H1 (cell line): ENCODE results near the gene NUP58. TPM values are rescaled to one million over a fixed set of nuclear protein-coding genes. Genes with fewer than 3 reads are reported as not detected.

Experiments
- CTCF ChIA-PET: fragments of 300-600 bp; sonication (Branson Sonifier 250); formaldehyde crosslinking; loops from one replicate; lab custom pipeline; 2021; ENCODE audit not compliant: partially characterized antibody; lab: Charles Lee
- POLR2A ChIA-PET: fragments of 300-600 bp; sonication (Branson Sonifier 250); formaldehyde crosslinking; loops from one replicate; lab custom pipeline; 2021; ENCODE audit warnings: inconsistent platforms; ENCODE audit not compliant: partially characterized antibody; lab: Charles Lee
- DNase-seq, 2 experiments: peaks; one replicate each; pipeline versions ENCODE4 v3.0.0 to v3.0.0-alpha.2; 2010 to 2022; ENCODE audit warnings: low spot score in 2 of 2, low read depth in 1 of 2, mixed read lengths in 1 of 2
- FAIRE-seq: peaks from 2 replicates; lab custom pipeline; 2011; peaks lifted over from hg19 to GRCh38; lab: Jason Lieb, UNC
- H2AFZ ChIP-seq: 2 replicates; pipeline ENCODE4 v1.8.1; 2012; ENCODE audit warnings: low read length, inconsistent platforms
- H2AK5ac ChIP-seq: 2 replicates; pipeline ENCODE4 v1.6.1; 2013; ENCODE audit warnings: low read depth, low read length
- H2BK120ac ChIP-seq: replicated peaks from 2 replicates; pipeline ENCODE3; 2013; ENCODE audit warnings: low read depth, low read length, inconsistent platforms
- H2BK12ac ChIP-seq: 2 replicates; pipeline ENCODE4 v1.6.1; 2013; ENCODE audit warnings: low read depth, low read length
- H2BK15ac ChIP-seq: 2 replicates; pipeline ENCODE4 v1.6.1; 2013; ENCODE audit warnings: low read length
- H2BK20ac ChIP-seq: 2 replicates; pipeline ENCODE4 v1.6.1; 2013; ENCODE audit warnings: low read length
- H2BK5ac ChIP-seq: 2 replicates; pipeline ENCODE4 v1.6.1; 2013; ENCODE audit warnings: low read depth, low read length
- H3K14ac ChIP-seq: 2 replicates; pipeline ENCODE4 v1.6.1; 2013; ENCODE audit warnings: inconsistent platforms; ENCODE audit not compliant: insufficient read length
- H3K18ac ChIP-seq: 2 replicates; pipeline ENCODE4 v1.6.1; 2013; ENCODE audit warnings: low read length; ENCODE audit errors: extremely low read depth
- H3K23ac ChIP-seq: 2 replicates; pipeline ENCODE4 v1.6.1; 2013; ENCODE audit warnings: inconsistent platforms; ENCODE audit not compliant: insufficient read length
- H3K23me2 ChIP-seq: 2 replicates; pipeline ENCODE4 v1.6.1; 2013; ENCODE audit warnings: low read depth, low read length
- H3K27ac ChIP-seq: 2 replicates; pipeline ENCODE4 v1.6.1; 2011; ENCODE audit warnings: low read depth, low read length, inconsistent platforms
- H3K27me3 ChIP-seq, 4 experiments: replicated peaks in 1 of 4; 1 replicate in 1 of 4; 2 replicates in 3 of 4; pipeline versions ENCODE4 v1.6.1 to v1.8.1; 2011 to 2013; ENCODE audit warnings: low read length in 3 of 4, mild to moderate bottlenecking in 3 of 4, inconsistent platforms in 2 of 4, mixed read lengths in 2 of 4, moderate library complexity in 1 of 4; ENCODE audit not compliant: control insufficient read depth in 3 of 4, insufficient read depth in 3 of 4; ENCODE audit errors: extremely low read depth in 1 of 4
- H3K36me3 ChIP-seq, 4 experiments: 2 replicates each; pipeline versions ENCODE4 v1.6.1 to v1.8.1; 2011 to 2013; ENCODE audit warnings: mild to moderate bottlenecking in 4 of 4, low read length in 3 of 4, moderate library complexity in 2 of 4, control low read depth in 1 of 4, inconsistent platforms in 1 of 4; ENCODE audit not compliant: insufficient read depth in 4 of 4, control insufficient read depth in 2 of 4
- H3K4ac ChIP-seq: replicated peaks from 2 replicates; pipeline ENCODE3; 2013; ENCODE audit warnings: low read length, low read depth, mixed read lengths, inconsistent platforms; ENCODE audit not compliant: insufficient read length
- H3K4me1 ChIP-seq, 4 experiments: replicated peaks in 1 of 4; 1 replicate in 1 of 4; 2 replicates in 3 of 4; pipeline versions ENCODE4 v1.6.1 to v1.8.1; 2011 to 2013; ENCODE audit warnings: low read length in 3 of 4, inconsistent platforms in 2 of 4, mixed read lengths in 1 of 4; ENCODE audit not compliant: insufficient read depth in 4 of 4, control insufficient read depth in 3 of 4
- H3K4me2 ChIP-seq, 2 experiments: 2 replicates each; pipeline versions ENCODE4 v1.6.1 to v1.8.1; 2011 to 2013; ENCODE audit warnings: low read depth in 2 of 2, low read length in 2 of 2, control low read depth in 1 of 2, inconsistent platforms in 1 of 2, mild to moderate bottlenecking in 1 of 2; ENCODE audit not compliant: insufficient read depth in 1 of 2
- H3K4me3 ChIP-seq, 4 experiments: fragments of 200-600, 300-600 bp in 1 of 4; sonication (generic), shearing (Covaris generic), sonication (Bioruptor Twin) in 1 of 4; 2 replicates each; pipeline versions ENCODE4 v1.5.1 to v1.8.1; 2011 to 2016; ENCODE audit warnings: low read length in 4 of 4, low read depth in 3 of 4, control low read depth in 2 of 4, inconsistent platforms in 2 of 4, mild to moderate bottlenecking in 2 of 4, mixed read lengths in 1 of 4, moderate library complexity in 1 of 4; ENCODE audit not compliant: insufficient read depth in 2 of 4; ENCODE audit errors: extremely low read depth in 1 of 4
- H3K56ac ChIP-seq: replicated peaks from 2 replicates; pipeline ENCODE3; 2013; ENCODE audit warnings: low read depth, mild to moderate bottlenecking, mixed read lengths, low read length, inconsistent platforms; ENCODE audit not compliant: insufficient read length
- H3K79me1 ChIP-seq: 2 replicates; pipeline ENCODE4 v1.6.1; 2013; ENCODE audit warnings: low read depth, low read length, control low read depth
- H3K79me2 ChIP-seq, 2 experiments: 2 replicates each; pipeline versions ENCODE4 v1.6.1 to v1.8.1; 2012 to 2013; ENCODE audit warnings: low read length in 2 of 2, mild to moderate bottlenecking in 2 of 2, inconsistent platforms in 1 of 2; ENCODE audit not compliant: insufficient read depth in 2 of 2, control insufficient read depth in 1 of 2
- H3K9ac ChIP-seq, 4 experiments: replicated peaks in 1 of 4; 1 replicate in 1 of 4; 2 replicates in 3 of 4; pipeline versions ENCODE4 v1.6.1 to v1.8.1; 2011 to 2013; ENCODE audit warnings: low read depth in 3 of 4, low read length in 3 of 4, control low read depth in 2 of 4, mild to moderate bottlenecking in 2 of 4, moderate library complexity in 2 of 4, inconsistent platforms in 1 of 4; ENCODE audit errors: extremely low read depth in 1 of 4
- H3K9me3 ChIP-seq, 2 experiments: 2 replicates each; pipeline versions ENCODE4 v1.6.1 to v1.8.1; 2012 to 2013; ENCODE audit warnings: mild to moderate bottlenecking in 2 of 2, moderate library complexity in 2 of 2, control low read depth in 1 of 2, inconsistent platforms in 1 of 2, low read depth in 1 of 2, low read length in 1 of 2, mixed read lengths in 1 of 2; ENCODE audit not compliant: insufficient read depth in 2 of 2
- H4K20me1 ChIP-seq, 2 experiments: replicated peaks in 1 of 2; 2 replicates each; pipeline versions ENCODE3 to v1.8.1; 2011 to 2013; ENCODE audit warnings: inconsistent platforms in 2 of 2, low read length in 2 of 2, mild to moderate bottlenecking in 1 of 2; ENCODE audit not compliant: insufficient read depth in 2 of 2, control insufficient read depth in 1 of 2
- H4K5ac ChIP-seq: 2 replicates; pipeline ENCODE4 v1.6.1; 2013; ENCODE audit warnings: low read length, low read depth, mixed read lengths, inconsistent platforms; ENCODE audit not compliant: insufficient read length
- H4K8ac ChIP-seq: 2 replicates; pipeline ENCODE4 v1.8.0; 2013; ENCODE audit warnings: mild to moderate bottlenecking, moderate library complexity, low read length, inconsistent platforms; ENCODE audit not compliant: insufficient read depth; ENCODE audit errors: extremely low read depth
- H4K91ac ChIP-seq: replicated peaks from 2 replicates; pipeline ENCODE3; 2013; ENCODE audit warnings: low read length, mixed read lengths, inconsistent platforms; ENCODE audit not compliant: insufficient read length
- ATF2 ChIP-seq: IDR thresholded peaks from 2 replicates; pipeline ENCODE4 v1.6.1; 2012; ENCODE audit warnings: low read length, inconsistent platforms
- BRCA1 ChIP-seq: IDR thresholded peaks from 2 replicates; pipeline ENCODE4 v1.6.1; 2012; ENCODE audit warnings: low read depth, low read length, improper control_type of control experiment
- CHD1 ChIP-seq: IDR thresholded peaks from 2 replicates; pipeline ENCODE4 v1.6.1; 2012; ENCODE audit warnings: low read depth, low read length, improper control_type of control experiment
- CHD2 ChIP-seq: IDR thresholded peaks from 2 replicates; pipeline ENCODE4 v1.6.1; 2012; ENCODE audit warnings: low read length, improper control_type of control experiment
- CREB1 ChIP-seq: IDR thresholded peaks from 2 replicates; pipeline ENCODE4 v1.6.1; 2012; ENCODE audit warnings: inconsistent platforms
- EGR1 ChIP-seq: IDR thresholded peaks from 2 replicates; pipeline ENCODE4 v1.6.1; 2011; ENCODE audit warnings: low read depth, low read length, borderline replicate concordance
- KDM5A ChIP-seq: fragments of 200-600 bp; IDR thresholded peaks from 2 replicates; pipeline ENCODE4 v1.7.1; 2012; ENCODE audit warnings: mild to moderate bottlenecking, low read length, inconsistent platforms, mixed read lengths
- PHF8 ChIP-seq: fragments of 200-600 bp; sonication (generic); conservative IDR thresholded peaks from 2 replicates; pipeline ENCODE4 v1.7.1; 2012; ENCODE audit warnings: low read depth, mild to moderate bottlenecking, inconsistent platforms, low read length, moderate library complexity
- POU5F1 ChIP-seq: IDR thresholded peaks from 2 replicates; pipeline ENCODE4 v1.6.1; 2011; ENCODE audit warnings: low read depth, mild to moderate bottlenecking, low read length, moderate library complexity
- RAD21 ChIP-seq, 2 experiments: IDR thresholded peaks in 1 of 2; conservative IDR thresholded peaks in 1 of 2; 2 replicates each; pipeline ENCODE4 v1.6.1; 2011; ENCODE audit warnings: low read depth in 2 of 2, low read length in 2 of 2, improper control_type of control experiment in 1 of 2, inconsistent platforms in 1 of 2, mild to moderate bottlenecking in 1 of 2, moderate library complexity in 1 of 2
- RFX5 ChIP-seq: IDR thresholded peaks from 2 replicates; pipeline ENCODE4 v1.6.1; 2011; ENCODE audit warnings: low read depth, low read length, improper control_type of control experiment, borderline replicate concordance
- SP1 ChIP-seq: IDR thresholded peaks from 2 replicates; pipeline ENCODE4 v1.6.1; 2011; ENCODE audit warnings: low read depth, low read length
- WGBS, 2 experiments: shearing (Covaris generic) in 1 of 2; methylation state at CpG; one replicate each; pipeline versions ENCODE4 v1.1.6 to v1.1.7; 2013 to 2015; ENCODE audit warnings: low lambda C conversion rate in 2 of 2, mixed read lengths in 2 of 2, inconsistent platforms in 1 of 2, low coverage in 1 of 2, missing lambda C conversion rate in 1 of 2; ENCODE audit not compliant: insufficient replicate concordance in 2 of 2, insufficient coverage in 1 of 2, insufficient read length in 1 of 2; ENCODE audit errors: extremely low coverage in 1 of 2, missing lambda C conversion rate in 1 of 2; 5-methylcytosine and 5-hydroxymethylcytosine counted together
- polyA plus RNA-seq, 7 experiments: library from polyadenylated mRNA; depleted of rRNA in 3 of 7; stranded (reverse) in 5 of 7; unstranded in 2 of 7; fragments of >200 nt in 5 of 7; fragments of 200-250 nt in 2 of 7; gene quantifications; 1 replicate in 5 of 7; 2 replicates in 1 of 7; 4 replicates in 1 of 7; pipeline versions ENCODE4 v1.2.1 to v1.2.3, GENCODE V29; 2011 to 2013; ENCODE audit warnings: missing spikeins in 2 of 7, mixed read lengths in 2 of 7
- total RNA-seq: library from RNA; stranded (reverse); fragmentation: NEBNext Ultra II Directional; extraction: Animal tissue kit (Norgen Biotek cat#: 25700); gene quantifications from 2 replicates; pipeline ENCODE4 v1.2.1, GENCODE V29; 2021

The NUP58 gene
- total and polyA plus RNA-seq, 2 of the 8 experiments (the other 6 are each of a cell fraction or from before 2014, with no cell fraction given), result 35.0 to 53.8 TPM

GRCh38 chr13:25378528-25378927 is 77.1 kb downstream of the NUP58 start:
- Histone ChIP-seq H2BK5ac (no peak overlapping the region), H2BK20ac (no peak overlapping the region), H3K36me3 (no peaks in the 10 kb centered on the region), H4K8ac (no peak overlapping the region), H3K27me3 (peaks cover 0 to 9% (median 8%) of the 10 kb centered on the region in 4 experiments; a peak in 5 of 7 replicates), H3K18ac (no peak overlapping the region), H3K23ac (no peak overlapping the region), H3K27ac (no peak overlapping the region), H2AFZ (no peak overlapping the region), H3K14ac (no peak overlapping the region), H3K4ac (no peak overlapping the region), H4K5ac (no peak overlapping the region), H3K23me2 (no peaks in the 10 kb centered on the region), H2AK5ac (no peak overlapping the region), H2BK15ac (no peak overlapping the region), H3K56ac (no peak overlapping the region), H2BK12ac (no peak overlapping the region), H2BK120ac (no peak overlapping the region), H4K20me1 (no peaks in the 10 kb centered on the region), H3K9me3 (no peaks in the 10 kb centered on the region), H3K4me3 (no peak overlapping the region), H3K4me2 (no peak overlapping the region), H3K79me1 (no peaks in the 10 kb centered on the region), H3K9ac (no peak overlapping the region), H4K91ac (no peak overlapping the region), H3K79me2 (no peaks in the 10 kb centered on the region), H3K4me1 (peaks cover 0 to 7% (median 4%) of the 10 kb centered on the region in 4 experiments; a peak in 4 of 7 replicates)
- no peak for FAIRE-seq
- ChIA-PET CTCF (interaction anchor here (0.8 to 1.2 kb wide), 3 partner anchors 11 to 109 kb away, joined by 3 read pairs; no protein-coding TSS in a partner anchor), POLR2A (no interaction called here)
- WGBS, 2 experiments, result 88% methylated on average over 5 of the region's 5 CpGs; no CpG with 5 or more reads in 1 of the 2 experiments
- no peak for DNase-seq
- no peak for TF ChIP-seq KDM5A
- TF ChIP-seq SP1, result no peak
- TF ChIP-seq POU5F1, result no peak
- no peak for TF ChIP-seq CHD1
- TF ChIP-seq CREB1, result no peak
- TF ChIP-seq CHD2, result no peak
- no peak for TF ChIP-seq PHF8
- no peak for TF ChIP-seq ATF2
- no peak for TF ChIP-seq RFX5
- no peak for TF ChIP-seq RAD21 (IDR thresholded peaks at IDR 0.05 in 1 of 2, conservative IDR thresholded peaks at IDR 0.05 in 1 of 2; ENCODE audit: low read depth in 2 of 2, low read length in 2 of 2)
- no peak for TF ChIP-seq BRCA1
- TF ChIP-seq EGR1, result no peak
